Measurements from ENCODE around the gene KCNK7.

DNA sequence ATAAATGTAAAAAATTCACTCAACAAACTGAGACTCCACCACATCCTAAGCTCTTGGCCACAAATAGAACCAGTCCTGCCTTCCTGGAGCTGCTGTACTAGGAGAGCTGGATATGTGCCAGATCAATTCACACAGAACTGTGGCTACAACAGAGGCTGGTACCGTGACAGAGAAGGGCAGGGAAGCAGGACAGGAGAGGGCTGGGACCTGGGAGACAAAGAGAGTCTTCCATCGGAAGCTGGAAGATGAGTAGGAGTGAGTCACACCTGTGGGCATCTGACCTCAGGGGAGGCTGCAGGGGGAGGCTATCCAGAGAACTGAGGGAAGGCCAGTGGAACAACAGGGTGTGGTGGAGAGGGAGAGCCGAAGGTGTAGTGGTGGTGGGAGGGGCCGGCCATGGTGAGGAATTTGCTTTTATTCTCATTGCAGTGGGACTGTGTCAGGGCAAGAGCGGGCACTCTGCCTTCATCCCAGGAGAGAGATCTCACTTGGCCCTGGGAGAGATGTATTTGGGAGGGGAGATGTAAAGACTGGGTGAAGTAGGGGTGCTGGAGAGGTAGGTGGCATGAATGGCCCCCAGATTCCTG lies 35.6 kb downstream of the KCNK7 start:
- no peak for TF ChIP-seq MXI1 (IDR thresholded peaks at IDR 0.05; ENCODE audit: low read depth, low read length)
- TF ChIP-seq RAD21 (IDR thresholded peaks at IDR 0.05; ENCODE audit: low read length): no peak
- TF ChIP-seq, protein P1, sequence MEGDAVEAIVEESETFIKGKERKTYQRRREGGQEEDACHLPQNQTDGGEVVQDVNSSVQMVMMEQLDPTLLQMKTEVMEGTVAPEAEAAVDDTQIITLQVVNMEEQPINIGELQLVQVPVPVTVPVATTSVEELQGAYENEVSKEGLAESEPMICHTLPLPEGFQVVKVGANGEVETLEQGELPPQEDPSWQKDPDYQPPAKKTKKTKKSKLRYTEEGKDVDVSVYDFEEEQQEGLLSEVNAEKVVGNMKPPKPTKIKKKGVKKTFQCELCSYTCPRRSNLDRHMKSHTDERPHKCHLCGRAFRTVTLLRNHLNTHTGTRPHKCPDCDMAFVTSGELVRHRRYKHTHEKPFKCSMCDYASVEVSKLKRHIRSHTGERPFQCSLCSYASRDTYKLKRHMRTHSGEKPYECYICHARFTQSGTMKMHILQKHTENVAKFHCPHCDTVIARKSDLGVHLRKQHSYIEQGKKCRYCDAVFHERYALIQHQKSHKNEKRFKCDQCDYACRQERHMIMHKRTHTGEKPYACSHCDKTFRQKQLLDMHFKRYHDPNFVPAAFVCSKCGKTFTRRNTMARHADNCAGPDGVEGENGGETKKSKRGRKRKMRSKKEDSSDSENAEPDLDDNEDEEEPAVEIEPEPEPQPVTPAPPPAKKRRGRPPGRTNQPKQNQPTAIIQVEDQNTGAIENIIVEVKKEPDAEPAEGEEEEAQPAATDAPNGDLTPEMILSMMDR (IDR thresholded peaks at IDR 0.05): no peak
- TF ChIP-seq, protein P2, sequence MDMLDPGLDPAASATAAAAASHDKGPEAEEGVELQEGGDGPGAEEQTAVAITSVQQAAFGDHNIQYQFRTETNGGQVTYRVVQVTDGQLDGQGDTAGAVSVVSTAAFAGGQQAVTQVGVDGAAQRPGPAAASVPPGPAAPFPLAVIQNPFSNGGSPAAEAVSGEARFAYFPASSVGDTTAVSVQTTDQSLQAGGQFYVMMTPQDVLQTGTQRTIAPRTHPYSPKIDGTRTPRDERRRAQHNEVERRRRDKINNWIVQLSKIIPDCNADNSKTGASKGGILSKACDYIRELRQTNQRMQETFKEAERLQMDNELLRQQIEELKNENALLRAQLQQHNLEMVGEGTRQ (IDR thresholded peaks at IDR 0.05; ENCODE audit: borderline replicate concordance, low read depth, low read length): no peak
- no peak for TF ChIP-seq SIN3A (IDR thresholded peaks at IDR 0.05; ENCODE audit: borderline replicate concordance, low read depth, low read length)

All from SK-N-SH (cell line).